ENCODE measurements around the gene NUBPL. TPM values are rescaled to one million over a fixed set of nuclear protein-coding genes. Genes with fewer than 3 reads are reported as not detected.

NUBPL gene
- total RNA-seq, 1 experiment from 2014 or later = 11.6 TPM

GRCh38 chr14:31712244-31713127, 151.3 kb downstream of the NUBPL start (continued):
- TF ChIP-seq JAZF1 (CRISPR knock-in tag; IDR thresholded peaks at IDR 0.05) (no peak), PREB (CRISPR knock-in tag; IDR thresholded peaks at IDR 0.05; ENCODE audit: borderline replicate concordance) (no peak), MXD4 (CRISPR knock-in tag; IDR thresholded peaks at IDR 0.05; ENCODE audit: borderline replicate concordance) (no peak), CREM (CRISPR knock-in tag; IDR thresholded peaks at IDR 0.05) (no peak), TEAD4 (CRISPR knock-in tag; IDR thresholded peaks at IDR 0.05) (no peak), CREB1 (CRISPR knock-in tag; IDR thresholded peaks at IDR 0.05) (no peak), IRF1 (CRISPR knock-in tag; IDR thresholded peaks at IDR 0.05) (no peak)

GRCh38 chr14:31716208-31716607, 155.0 kb downstream of the NUBPL start:
- H3K4me3 Mint-ChIP-seq = no peak overlapping the region
- H3K27me3 Mint-ChIP-seq (ENCODE audit: low read depth) = no peaks in the 10 kb centered on the region; the same call in 1 of the 2 replicates
- peaks cover 16% of the 10 kb centered on the region for H3K9me3 Mint-ChIP-seq
- peaks cover 19% of the 10 kb centered on the region for H3K4me1 Mint-ChIP-seq
- CTCF ChIA-PET = no interaction called here
- no peak for DNase-seq (ENCODE audit: low spot score)
- H3K27ac Mint-ChIP-seq = no peak overlapping the region
- no peak for TF ChIP-seq ZNF138 (CRISPR knock-in tag; conservative IDR thresholded peaks at IDR 0.05)
- TF ChIP-seq ZBTB43 (CRISPR knock-in tag; IDR thresholded peaks at IDR 0.05) = no peak
- TF ChIP-seq ETV6 (CRISPR knock-in tag; IDR thresholded peaks at IDR 0.05) = no peak
- no peak for TF ChIP-seq TP53 (CRISPR knock-in tag; IDR thresholded peaks at IDR 0.05)
- TF ChIP-seq KAT7 (CRISPR knock-in tag; IDR thresholded peaks at IDR 0.05; ENCODE audit: borderline replicate concordance) = no peak
- no peak for TF ChIP-seq ZNF423 (CRISPR knock-in tag; IDR thresholded peaks at IDR 0.05)
- TF ChIP-seq ZMAT4 (CRISPR knock-in tag; IDR thresholded peaks at IDR 0.05) = no peak
- no peak for TF ChIP-seq ZNF281 (CRISPR knock-in tag; IDR thresholded peaks at IDR 0.05)
- TF ChIP-seq ATF1 (CRISPR knock-in tag; IDR thresholded peaks at IDR 0.05) = no peak
- TF ChIP-seq MLX (CRISPR knock-in tag; IDR thresholded peaks at IDR 0.05) = no peak
- TF ChIP-seq OVOL2 (CRISPR knock-in tag; IDR thresholded peaks at IDR 0.05; ENCODE audit: borderline replicate concordance) = no peak
- TF ChIP-seq CREB1 (CRISPR knock-in tag; IDR thresholded peaks at IDR 0.05) = no peak
- no peak for TF ChIP-seq FOXP4 (CRISPR knock-in tag; IDR thresholded peaks at IDR 0.05)
- TF ChIP-seq HMGA2 (CRISPR knock-in tag; IDR thresholded peaks at IDR 0.05) = no peak
- H3K36me3 Mint-ChIP-seq = peaks cover 13% of the 10 kb centered on the region
- POLR2A ChIA-PET = no interaction called here
- ATAC-seq = no peak

All from WTC11 (cell line).